OCI-LY7 (cell line): Measurements from ENCODE around the gene FGD2. TPM values are rescaled to one million over a fixed set of nuclear protein-coding genes. Genes with fewer than 3 reads are reported as not detected.

Source experiments
- BruUV-seq: library from RNA; stranded (reverse); fragments of 400-500 nt; replicated peaks from 2 replicates; lab custom pipeline; 2021; lab: Mats Ljungman, UMichigan
- CTCF ChIA-PET: fragments of 300-600 bp; sonication (Branson Sonifier 250); formaldehyde crosslinking; loops from one replicate; lab custom pipeline; 2022; ENCODE audit warnings: antibody characterized with exemption; ENCODE audit not compliant: unreplicated experiment; lab: Charles Lee
- POLR2A ChIA-PET: fragments of 300-600 bp; sonication (Branson Sonifier 250); formaldehyde crosslinking; loops from one replicate; lab custom pipeline; 2022; ENCODE audit warnings: antibody characterized with exemption; lab: Charles Lee
- DNase-seq: peaks from one replicate; pipeline ENCODE4 v3.0.0-alpha.2; 2015; ENCODE audit warnings: low spot score
- H2AFZ ChIP-seq: fragments of 200-600 bp; sonication (generic), shearing (Covaris generic); 2 replicates; pipeline ENCODE4 v1.6.1; 2014; ENCODE audit warnings: mild to moderate bottlenecking, antibody characterized with exemption, low read length, moderate library complexity
- H3K27ac ChIP-seq: fragments of 200-600 bp; sonication (generic); 2 replicates; pipeline ENCODE4 v1.5.1; 2014; ENCODE audit warnings: mixed run types, low read depth, mild to moderate bottlenecking, moderate library complexity, low read length, inconsistent platforms; ENCODE audit not compliant: poor library complexity, severe bottlenecking
- H3K36me3 ChIP-seq: fragments of 200-600 bp; sonication (generic); 2 replicates; pipeline ENCODE4 v1.6.1; 2014; ENCODE audit warnings: mild to moderate bottlenecking, antibody characterized with exemption, low read length, moderate library complexity, mixed read lengths; ENCODE audit not compliant: insufficient read depth
- H3K4me1 ChIP-seq: fragments of 200-600 bp; sonication (generic); 2 replicates; pipeline ENCODE4 v1.5.1; 2014; ENCODE audit warnings: mild to moderate bottlenecking, low read length; ENCODE audit not compliant: insufficient read depth, poor library complexity, severe bottlenecking
- H3K4me2 ChIP-seq: fragments of 200-600 bp; sonication (generic); 2 replicates; pipeline ENCODE4 v1.6.1; 2014; ENCODE audit warnings: mild to moderate bottlenecking, low read length
- H3K4me3 ChIP-seq: fragments of 200-600 bp; sonication (generic); 2 replicates; pipeline ENCODE4 v1.5.1; 2014; ENCODE audit warnings: mild to moderate bottlenecking, low read depth, low read length; ENCODE audit not compliant: poor library complexity, severe bottlenecking
- H3K79me2 ChIP-seq: fragments of 200-600 bp; sonication (generic); 2 replicates; pipeline ENCODE4 v1.6.1; 2016; ENCODE audit warnings: low read depth, mild to moderate bottlenecking, low read length, moderate library complexity, mixed read lengths; ENCODE audit not compliant: insufficient read depth
- H3K9me2 ChIP-seq: fragments of 200-600 bp; sonication (generic); 2 replicates; pipeline ENCODE4 v1.6.1; 2016; ENCODE audit warnings: mild to moderate bottlenecking, low read length, mixed read lengths; ENCODE audit not compliant: insufficient read depth
- H3K9me3 ChIP-seq: fragments of 200-600 bp; sonication (generic); 2 replicates; pipeline ENCODE4 v1.6.1; 2014; ENCODE audit warnings: mild to moderate bottlenecking, mixed run types, low read length, mixed read lengths
- H4K20me1 ChIP-seq: fragments of 200-600 bp; sonication (generic); 2 replicates; pipeline ENCODE4 v1.6.1; 2014; ENCODE audit warnings: mild to moderate bottlenecking, antibody characterized with exemption, low read length, moderate library complexity, mixed read lengths; ENCODE audit not compliant: insufficient read depth
- CTCF ChIP-seq: fragments of 200-600 bp; sonication (generic); conservative IDR thresholded peaks from 2 replicates; pipeline ENCODE4 v1.5.1; 2014; ENCODE audit warnings: mild to moderate bottlenecking, antibody characterized with exemption, low read length, moderate library complexity, mixed read lengths
- EZH2phosphoT487 ChIP-seq: fragments of 200-600 bp; sonication (generic); IDR thresholded peaks from 2 replicates; pipeline ENCODE4 v1.6.1; 2018; ENCODE audit warnings: low read depth, borderline replicate concordance, mild to moderate bottlenecking, mixed run types, antibody characterized with exemption, low read length, moderate library complexity, mixed read lengths
- intact Hi-C: fragments of 100-400 bp; cut with micrococcal nuclease; formaldehyde crosslinking; loops from one replicate; pipeline ENCODE4 v1.10.0; 2022; ENCODE audit not compliant: unreplicated experiment
- total RNA-seq, 2 experiments: library from RNA; depleted of rRNA in 1 of 2; stranded (reverse); fragments of >200 nt in 1 of 2; shearing (Covaris generic) in 1 of 2; gene quantifications; 2 replicates each; pipeline ENCODE4 v1.2.3, GENCODE V29; 2014 to 2022

The FGD2 gene
- total RNA-seq, 2 experiments from 2014 or later = 27.8 to 48.6 TPM

GRCh38 chr6:37004044-37004980, 1.1 kb upstream of the FGD2 start:
- Histone ChIP-seq H3K4me2 (peak overlapping the region; percentile 86), H3K79me2 (no peaks in the 10 kb centered on the region; the same call in 1 of the 2 replicates), H3K27ac (peak overlapping the region; percentile 70), H3K9me3 (no peaks in the 10 kb centered on the region), H2AFZ (peak overlapping the region; percentile 84), H3K9me2 (no peaks in the 10 kb centered on the region), H3K36me3 (peaks cover 4% of the 10 kb centered on the region; the same call in 1 of the 2 replicates), H4K20me1 (no peaks in the 10 kb centered on the region), H3K4me3 (peak overlapping the region; percentile 70), H3K4me1 (peaks cover 72% of the 10 kb centered on the region)
- ChIA-PET POLR2A (interaction anchor here (0.8 to 4.1 kb wide), 3 partner anchors 14 to 130 kb away, joined by 3 to 24 read pairs (median 3); partner anchors contain the start of genes MTCH1 and PPIL1), CTCF (interaction anchor here (0.9 kb wide), 1 partner anchor 14 kb away, joined by 3 read pairs; no protein-coding TSS in a partner anchor)
- peak; percentile 76 for DNase-seq
- BruUV-seq = no TSS peak
- intact Hi-C loops = loop anchor here (10.0 kb wide), 1 partner anchor 410 kb away; the partner anchor contains the start of gene SRSF3
- TF ChIP-seq EZH2phosphoT487 = no peak
- TF ChIP-seq CTCF = no peak

GRCh38 chr6:37005827-37006567, 542 bp downstream of the FGD2 start:
- TF ChIP-seq EZH2phosphoT487 (no peak), CTCF (no peak)
- peak overlapping the region; percentile 86 for H3K4me2 ChIP-seq
- peaks cover 7% of the 10 kb centered on the region; the same call in 1 of the 2 replicates for H3K36me3 ChIP-seq
- H3K27ac ChIP-seq = peak overlapping the region; percentile 70
- POLR2A ChIA-PET = interaction anchor here (0.6 to 4.1 kb wide), 9 partner anchors 9 to 347 kb away, joined by 3 to 32 read pairs (median 7); partner anchors contain the start of genes MTCH1, PI16 and PPIL1
- H3K4me3 ChIP-seq = peak overlapping the region; percentile 70
- peaks cover 64% of the 10 kb centered on the region for H3K4me1 ChIP-seq
- no peaks in the 10 kb centered on the region for H3K9me3 ChIP-seq
- no peaks in the 10 kb centered on the region; the same call in 1 of the 2 replicates for H3K79me2 ChIP-seq
- DNase-seq = peak; percentile 27
- CTCF ChIA-PET = interaction anchor here (0.6 to 2.6 kb wide), 2 partner anchors 12 to 420 kb away, joined by 3 to 19 read pairs; no protein-coding TSS in a partner anchor
- intact Hi-C loops = loop anchor here (1.0 to 10.0 kb wide), 2 partner anchors 132 to 411 kb away; partner anchors contain the start of genes PPIL1 and SRSF3
- no peaks in the 10 kb centered on the region for H4K20me1 ChIP-seq
- no TSS peak for BruUV-seq
- H3K9me2 ChIP-seq = no peaks in the 10 kb centered on the region
- peak overlapping the region; percentile 24; the same call in 1 of the 2 replicates for H2AFZ ChIP-seq
